HAP-1 (cell line): Measurements from ENCODE around the gene SMARCA4.
"Not testable (repeated sequence)": the region's sequence is repeated elsewhere in the genome, so short reads cannot be mapped to it uniquely, and the experiment has no call there.

Experiments
- DNase-seq, 2 experiments: peaks; one replicate each; pipeline ENCODE4 v3.0.0-alpha.2; 2016 to 2020; ENCODE audit warnings: low spot score in 2 of 2
- H3K27me3 ChIP-seq: fragments of 250-450 bp; sonication (Bioruptor Pico); 2 replicates; pipeline ENCODE4 v1.5.1; 2020; ENCODE audit warnings: low read depth, mild to moderate bottlenecking, moderate library complexity
- H3K36me3 ChIP-seq: fragments of 250-450 bp; sonication (Bioruptor Pico); replicated peaks from 2 replicates; pipeline ENCODE4 v1.5.1; 2020; ENCODE audit warnings: mild to moderate bottlenecking
- H3K4me1 ChIP-seq: fragments of 250-450 bp; sonication (Bioruptor Pico); 2 replicates; pipeline ENCODE4 v1.5.1; 2020; ENCODE audit warnings: mild to moderate bottlenecking
- H3K4me3 ChIP-seq: fragments of 250-450 bp; sonication (Bioruptor Pico); 2 replicates; pipeline ENCODE4 v1.5.1; 2020; ENCODE audit warnings: mild to moderate bottlenecking, moderate library complexity
- H3K9me3 ChIP-seq: fragments of 250-450 bp; sonication (Bioruptor Pico); 2 replicates; pipeline ENCODE4 v1.5.1; 2020; ENCODE audit warnings: mild to moderate bottlenecking, moderate library complexity
- in situ Hi-C: fragments of 300-500 bp; cut with MboI; formaldehyde crosslinking; loops from 3 replicates; pipeline ENCODE4 v1.14.3; 2020; ENCODE audit warnings: low sequenced_read_pairs, inconsistent platforms, mixed read lengths

SMARCA4 gene

GRCh38 chr19:10992174-10992573, 31.3 kb downstream of the SMARCA4 start:
- DNase-seq, H3K27me3 ChIP-seq, H3K4me3 ChIP-seq, H3K4me1 ChIP-seq, in situ Hi-C loops, H3K9me3 ChIP-seq: not testable (repeated sequence)
- peaks cover 79% of the 10 kb centered on the region for H3K36me3 ChIP-seq

DNA sequence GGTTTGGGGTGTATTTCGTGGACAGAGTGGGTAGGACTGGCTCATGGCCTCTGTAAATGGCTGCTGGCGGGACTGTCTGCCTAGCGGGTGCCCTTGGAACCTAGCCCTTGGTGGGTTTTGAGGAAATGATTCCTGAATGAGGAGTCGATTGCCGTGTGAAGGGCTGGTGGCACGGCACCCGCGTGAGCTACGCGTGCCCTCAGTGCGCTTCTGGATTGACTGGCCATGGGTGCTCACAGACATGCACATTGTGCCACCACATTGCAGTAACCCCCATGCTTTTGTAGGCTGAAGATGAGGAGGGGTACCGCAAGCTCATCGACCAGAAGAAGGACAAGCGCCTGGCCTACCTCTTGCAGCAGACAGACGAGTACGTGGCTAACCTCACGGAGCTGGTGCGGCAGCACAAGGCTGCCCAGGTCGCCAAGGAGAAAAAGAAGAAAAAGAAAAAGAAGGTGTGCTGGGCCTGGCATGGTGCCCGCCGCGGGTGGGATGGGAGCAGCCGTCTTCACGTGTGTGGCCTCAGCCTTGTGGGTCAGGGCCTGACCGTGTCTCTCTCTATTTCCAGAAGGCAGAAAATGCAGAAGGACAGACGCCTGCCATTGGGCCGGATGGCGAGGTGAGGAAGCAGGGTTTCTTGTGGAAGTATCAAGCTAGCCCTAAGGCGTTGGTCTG, 35.2 kb downstream of the SMARCA4 start:
- peaks cover 82% of the 10 kb centered on the region for H3K36me3 ChIP-seq
- no peaks in the 10 kb centered on the region for H3K27me3 ChIP-seq
- DNase-seq: no peak
- no peaks in the 10 kb centered on the region for H3K4me1 ChIP-seq
- in situ Hi-C loops: no loop called here
- no peak overlapping the region for H3K4me3 ChIP-seq
- no peaks in the 10 kb centered on the region for H3K9me3 ChIP-seq

GRCh38 chr19:10998045-10998533, 37.3 kb downstream of the SMARCA4 start:
- Histone ChIP-seq H3K4me3 (no peak overlapping the region), H3K27me3 (no peaks in the 10 kb centered on the region), H3K36me3 (peaks cover 89% of the 10 kb centered on the region), H3K4me1 (no peaks in the 10 kb centered on the region), H3K9me3 (no peaks in the 10 kb centered on the region)
- DNase-seq: no peak
- in situ Hi-C loops: no loop called here

DNA sequence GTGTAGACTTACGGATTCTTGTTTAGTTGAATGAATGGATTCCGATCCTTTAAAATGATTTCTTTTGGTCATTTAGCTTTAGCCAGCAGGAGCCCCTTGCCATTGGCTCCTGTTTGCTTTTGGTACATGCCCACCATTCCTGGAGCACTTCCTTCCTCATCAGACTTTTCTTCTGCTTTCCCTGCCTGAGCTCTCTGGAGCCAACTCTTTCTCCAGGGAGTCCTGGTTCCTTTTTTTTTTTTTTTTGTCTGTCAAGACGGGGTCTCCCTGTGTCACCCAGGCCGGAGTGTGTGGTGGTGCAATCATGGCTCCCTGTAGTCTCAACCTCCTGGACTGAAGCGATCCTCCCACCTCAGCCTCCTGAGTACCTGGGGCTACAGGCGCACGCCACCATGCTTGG, 37.8 kb downstream of the SMARCA4 start:
- DNase-seq: no peak
- no peaks in the 10 kb centered on the region for H3K27me3 ChIP-seq
- H3K4me3 ChIP-seq: no peak overlapping the region
- peaks cover 89% of the 10 kb centered on the region for H3K36me3 ChIP-seq
- H3K9me3 ChIP-seq: no peaks in the 10 kb centered on the region
- no peaks in the 10 kb centered on the region for H3K4me1 ChIP-seq
- in situ Hi-C loops: no loop called here

GRCh38 chr19:11005521-11005920, 44.7 kb downstream of the SMARCA4 start:
- H3K36me3 ChIP-seq: peaks cover 72% of the 10 kb centered on the region
- no peaks in the 10 kb centered on the region for H3K27me3 ChIP-seq
- H3K9me3 ChIP-seq: no peaks in the 10 kb centered on the region
- H3K4me1 ChIP-seq: no peaks in the 10 kb centered on the region
- H3K4me3 ChIP-seq: no peak overlapping the region
- no peak for DNase-seq
- in situ Hi-C loops: loop anchor here (25.0 kb wide), 1 partner anchor 843 kb away; no protein-coding TSS in a partner anchor

- Histone ChIP-seq H3K27me3 (no peaks in the 10 kb centered on the region), H3K36me3 (peaks cover 76% of the 10 kb centered on the region), H3K9me3 (no peaks in the 10 kb centered on the region), H3K4me3 (no peak overlapping the region), H3K4me1 (no peaks in the 10 kb centered on the region)
- in situ Hi-C loops: loop anchor here (25.0 kb wide), 1 partner anchor 845 kb away; no protein-coding TSS in a partner anchor
- DNase-seq: no peak
These were observed 46.6 kb downstream of the SMARCA4 start for GRCh38 chr19:11007385-11007784.

DNA sequence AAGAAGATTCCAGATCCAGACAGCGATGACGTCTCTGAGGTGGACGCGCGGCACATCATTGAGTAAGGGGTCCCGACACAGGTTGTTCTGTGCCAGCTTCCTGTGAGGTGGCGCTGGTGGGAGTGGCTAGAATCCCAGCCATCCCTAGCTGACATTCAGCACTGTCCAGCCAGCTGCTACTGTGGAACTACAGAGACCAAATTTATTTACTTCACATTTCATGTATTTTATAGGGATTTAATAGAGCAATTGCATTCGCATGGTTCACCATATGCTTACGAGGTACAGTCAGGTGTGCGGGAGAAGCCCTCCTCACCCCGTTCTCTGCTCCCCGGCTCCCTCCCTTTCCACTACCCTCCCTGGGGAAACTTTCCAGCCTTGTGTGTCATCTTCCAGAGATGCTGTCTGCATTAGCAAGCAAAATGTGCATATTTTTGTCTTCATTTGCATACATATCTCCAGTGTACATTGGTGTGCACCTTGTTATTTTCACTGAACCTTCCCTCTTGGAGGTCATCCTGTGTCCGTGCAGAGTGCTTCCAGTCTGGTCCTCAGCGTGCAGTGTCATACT, 47.2 kb downstream of the SMARCA4 start:
- no peaks in the 10 kb centered on the region for H3K9me3 ChIP-seq
- no peak overlapping the region for H3K4me3 ChIP-seq
- in situ Hi-C loops: loop anchor here (25.0 kb wide), 1 partner anchor 846 kb away; no protein-coding TSS in a partner anchor
- no peaks in the 10 kb centered on the region for H3K4me1 ChIP-seq
- H3K36me3 ChIP-seq: peaks cover 79% of the 10 kb centered on the region
- H3K27me3 ChIP-seq: no peaks in the 10 kb centered on the region
- no peak for DNase-seq

DNA sequence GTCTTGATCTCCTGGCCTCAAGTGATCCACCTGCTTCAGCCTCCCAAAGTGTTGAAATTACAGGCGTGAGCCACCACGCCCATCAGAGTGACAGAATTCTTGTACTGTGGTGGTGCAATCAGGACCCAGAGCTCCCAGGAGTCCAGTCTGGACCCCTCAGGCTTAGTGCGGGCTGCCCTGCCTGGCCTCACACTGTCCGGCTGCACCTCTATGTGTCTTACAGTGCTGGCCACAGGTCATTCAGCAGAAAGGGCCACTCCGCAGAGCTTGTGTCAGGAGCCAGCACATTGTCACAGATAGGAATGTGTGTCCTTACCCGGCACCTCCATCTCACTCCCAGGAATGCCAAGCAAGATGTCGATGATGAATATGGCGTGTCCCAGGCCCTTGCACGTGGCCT, 49.2 kb downstream of the SMARCA4 start:
- in situ Hi-C loops: loop anchor here (25.0 kb wide), 1 partner anchor 848 kb away; no protein-coding TSS in a partner anchor
- no peak for DNase-seq
- no peaks in the 10 kb centered on the region for H3K9me3 ChIP-seq
- H3K4me1 ChIP-seq: no peaks in the 10 kb centered on the region
- H3K36me3 ChIP-seq: peaks cover 84% of the 10 kb centered on the region
- no peaks in the 10 kb centered on the region for H3K27me3 ChIP-seq
- no peak overlapping the region for H3K4me3 ChIP-seq

GRCh38 chr19:11012507-11012906, 51.7 kb downstream of the SMARCA4 start:
- in situ Hi-C loops: loop anchor here (25.0 kb wide), 1 partner anchor 850 kb away; no protein-coding TSS in a partner anchor
- no peaks in the 10 kb centered on the region for H3K27me3 ChIP-seq
- H3K36me3 ChIP-seq: peaks cover 94% of the 10 kb centered on the region
- H3K9me3 ChIP-seq: no peaks in the 10 kb centered on the region
- H3K4me1 ChIP-seq: no peaks in the 10 kb centered on the region
- DNase-seq: no peak
- no peak overlapping the region for H3K4me3 ChIP-seq

DNA sequence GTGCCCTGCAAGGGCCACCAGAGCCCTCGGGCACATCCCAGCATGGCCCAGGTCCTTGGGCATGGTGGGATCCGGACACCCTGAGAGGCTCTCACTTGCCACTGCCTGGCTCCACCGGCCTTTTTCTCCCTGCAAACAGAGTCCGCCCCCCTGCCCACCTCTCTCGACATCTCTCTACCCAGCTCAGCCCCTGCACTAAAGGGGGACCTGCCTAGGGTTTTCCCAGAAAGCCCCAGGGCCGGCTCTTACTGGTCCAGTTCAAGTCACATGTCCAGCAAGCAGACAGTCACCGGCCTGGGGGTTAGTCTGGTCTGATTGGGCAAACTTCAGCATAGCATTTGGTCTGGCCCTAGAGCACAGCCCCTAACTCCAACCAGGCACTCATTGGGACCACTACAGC, 52.9 kb downstream of the SMARCA4 start:
- no peaks in the 10 kb centered on the region for H3K9me3 ChIP-seq
- no peaks in the 10 kb centered on the region for H3K4me1 ChIP-seq
- no peak overlapping the region for H3K4me3 ChIP-seq
- in situ Hi-C loops: loop anchor here (25.0 kb wide), 1 partner anchor 851 kb away; no protein-coding TSS in a partner anchor
- H3K36me3 ChIP-seq: peaks cover 95% of the 10 kb centered on the region
- DNase-seq: no peak
- no peaks in the 10 kb centered on the region for H3K27me3 ChIP-seq

DNA sequence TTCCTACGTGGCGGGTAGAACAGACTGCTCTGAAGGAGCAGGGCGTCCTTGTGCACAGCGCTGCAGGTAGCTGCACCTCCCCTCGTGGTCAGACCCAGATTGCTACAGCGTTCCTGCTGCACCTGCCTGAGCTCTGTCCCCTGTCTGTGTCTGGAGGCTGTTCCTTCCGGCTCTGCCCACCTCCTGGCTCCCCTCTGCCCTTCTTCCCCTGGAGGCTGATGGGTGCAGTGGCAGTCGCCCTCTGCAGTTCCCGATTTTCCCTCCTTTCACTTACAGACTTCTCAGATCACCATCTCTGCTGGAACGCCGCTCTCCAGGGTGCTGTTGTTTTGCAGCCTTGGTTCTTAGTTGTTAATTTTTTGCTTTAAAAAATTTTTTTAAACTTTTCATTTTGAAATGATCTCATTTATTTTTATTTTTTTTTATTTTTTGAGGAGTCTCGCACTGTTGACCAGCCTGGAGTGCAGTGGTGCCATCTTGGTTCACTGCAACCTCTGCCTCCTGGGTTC, 53.6 kb downstream of the SMARCA4 start:
- no peak for DNase-seq
- no peaks in the 10 kb centered on the region for H3K4me1 ChIP-seq
- H3K36me3 ChIP-seq: peaks cover 99% of the 10 kb centered on the region
- no peaks in the 10 kb centered on the region for H3K27me3 ChIP-seq
- H3K4me3 ChIP-seq: no peak overlapping the region
- in situ Hi-C loops: loop anchor here (25.0 kb wide), 1 partner anchor 852 kb away; no protein-coding TSS in a partner anchor
- H3K9me3 ChIP-seq: no peaks in the 10 kb centered on the region

GRCh38 chr19:11016631-11017030, 55.8 kb downstream of the SMARCA4 start:
- DNase-seq: no peak
- in situ Hi-C loops: loop anchor here (25.0 kb wide), 1 partner anchor 854 kb away; no protein-coding TSS in a partner anchor
- peaks cover 97% of the 10 kb centered on the region for H3K36me3 ChIP-seq
- H3K4me1 ChIP-seq: no peaks in the 10 kb centered on the region
- H3K4me3 ChIP-seq: no peak overlapping the region
- no peaks in the 10 kb centered on the region for H3K9me3 ChIP-seq
- H3K27me3 ChIP-seq: no peaks in the 10 kb centered on the region

DNA sequence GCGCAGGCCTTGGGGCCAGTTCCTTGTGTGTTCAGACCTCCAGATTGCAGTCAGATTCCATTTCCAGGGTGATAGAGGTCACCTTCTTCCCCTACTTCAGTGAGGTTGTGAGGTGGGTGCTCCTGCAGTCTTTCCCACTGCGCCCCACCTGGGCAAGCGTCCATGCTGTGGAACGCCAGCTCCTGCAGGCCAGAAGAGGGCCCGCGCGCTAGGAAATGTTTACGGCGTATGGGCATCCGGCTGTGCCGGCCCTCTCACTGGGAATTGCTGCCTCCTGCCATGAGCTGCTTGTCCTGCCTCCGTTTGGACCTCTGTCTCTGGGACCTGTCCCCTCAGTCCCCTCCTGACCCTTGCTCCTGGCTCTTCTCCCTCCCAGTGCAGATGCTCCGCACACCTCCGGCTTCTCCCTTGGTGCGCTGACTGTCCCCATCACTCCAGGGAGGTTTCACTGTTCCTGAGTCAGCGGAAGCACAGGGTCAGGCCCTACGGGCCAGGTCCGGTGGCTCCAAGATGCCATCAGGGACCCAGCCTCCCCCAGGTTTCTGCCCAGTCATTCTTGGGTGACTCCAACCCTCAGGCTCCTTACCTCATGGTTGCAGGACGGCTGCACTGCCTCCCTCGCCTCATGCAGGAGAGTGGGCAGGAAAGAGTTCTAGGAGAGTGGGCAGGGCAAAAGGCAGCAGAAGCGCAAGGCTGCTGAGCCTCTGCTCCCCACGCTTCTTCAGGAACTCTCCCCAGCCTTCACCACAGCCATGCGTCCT, 56.6 kb downstream of the SMARCA4 start:
- H3K9me3 ChIP-seq: no peaks in the 10 kb centered on the region
- no peaks in the 10 kb centered on the region for H3K27me3 ChIP-seq
- no peaks in the 10 kb centered on the region for H3K4me1 ChIP-seq
- DNase-seq: no peak
- peaks cover 97% of the 10 kb centered on the region for H3K36me3 ChIP-seq
- in situ Hi-C loops: loop anchor here (25.0 kb wide), 1 partner anchor 855 kb away; no protein-coding TSS in a partner anchor
- no peak overlapping the region for H3K4me3 ChIP-seq
